Heart left ventricle (tissue), 16 donors: ENCODE data around the gene SLC4A9. TPM values are rescaled to one million over a fixed set of nuclear protein-coding genes. Genes with fewer than 3 reads are reported as not detected.

Experiments used
- ATAC-seq, 4 donors: fragments of 200-7000 bp; cut with Tn5 transposase; one replicate each; pipeline ENCODE4 v1.9.1; 2020 to 2022; ENCODE audit warnings: moderate library complexity in 4 of 4, mild to moderate bottlenecking in 3 of 4, moderate number of reproducible peaks in 1 of 4
- DNase-seq, 5 donors: peaks; one replicate each; pipeline ENCODE4 v3.0.0-alpha.2; 2020
- H3K27ac ChIP-seq, 12 donors: fragments of 200-600 bp; sonication (generic) in 4 of 12; one replicate each; pipeline versions ENCODE4 v1.5.0 to v1.8.0; 2016 to 2022; ENCODE audit warnings: mild to moderate bottlenecking in 2 of 12
- H3K27me3 ChIP-seq, 9 donors: fragments of 200-600 bp; sonication (generic) in 2 of 9; one replicate each; pipeline versions ENCODE4 v1.5.1 to v1.8.0; 2016 to 2022; ENCODE audit warnings: mild to moderate bottlenecking in 3 of 9
- H3K36me3 ChIP-seq, 9 donors: fragments of 200-600 bp; sonication (generic) in 2 of 9; one replicate each; pipeline versions ENCODE4 v1.5.0 to v1.8.0; 2018 to 2022; ENCODE audit warnings: mild to moderate bottlenecking in 2 of 9
- H3K4me1 ChIP-seq, 12 donors: fragments of 200-600 bp; sonication (generic) in 4 of 12; one replicate each; pipeline versions ENCODE4 v1.5.0 to v1.8.0; 2016 to 2022; ENCODE audit warnings: mild to moderate bottlenecking in 3 of 12
- H3K4me3 ChIP-seq, 12 donors: fragments of 200-600 bp; sonication (generic) in 4 of 12; one replicate each; pipeline versions ENCODE4 v1.5.0 to v1.8.0; 2017 to 2022; ENCODE audit warnings: mild to moderate bottlenecking in 9 of 12, moderate library complexity in 4 of 12
- H3K9me3 ChIP-seq, 12 donors: fragments of 200-600 bp; sonication (generic) in 4 of 12; one replicate each; pipeline versions ENCODE4 v1.5.0 to v1.8.0; 2016 to 2022; ENCODE audit warnings: mild to moderate bottlenecking in 1 of 12
- CTCF ChIP-seq, 12 donors: fragments of 200-600 bp; sonication (generic) in 4 of 12; IDR thresholded peaks; one replicate each; pipeline versions ENCODE4 v1.5.0 to v1.8.0; 2018 to 2022; ENCODE audit warnings: antibody characterized with exemption in 12 of 12, mild to moderate bottlenecking in 5 of 12
- POLR2A ChIP-seq, 2 donors: fragments of 450-650 bp; IDR thresholded peaks; one replicate each; pipeline ENCODE4 v1.6.1; 2017; ENCODE audit warnings: antibody characterized with exemption in 2 of 2, mild to moderate bottlenecking in 2 of 2, moderate library complexity in 2 of 2
- WGBS, 4 donors: extraction: QIAGEN DNeasy Blood & Tissue Kit in 2 of 4; methylation state at CpG; one replicate each; pipeline versions ENCODE4 v1.1.5 to v1.1.7; 2013 to 2018; 5-methylcytosine and 5-hydroxymethylcytosine counted together
- intact Hi-C, 10 donors: fragments of 100-400 bp; cut with DNase I; formaldehyde crosslinking; loops; one replicate each; pipeline versions ENCODE4 v1.11.1 to v1.14.2; 2022
- polyA plus RNA-seq, 2 donors: library from polyadenylated mRNA; stranded (reverse); fragments of 200-250 nt; gene quantifications; one replicate each; pipeline ENCODE4 v1.2.3, GENCODE V29; 2013
- total RNA-seq, 9 donors: library from RNA; depleted of rRNA in 2 of 9; stranded (reverse); fragments of >200 nt in 2 of 9; fragmentation: NEBNext Ultra II Directional in 3 of 9; extraction: Animal tissue kit (Norgen Biotek cat#: 25700) in 3 of 9; gene quantifications; one replicate each; pipeline versions ENCODE4 v1.1.0 to v1.2.4, GENCODE V29; 2016 to 2023
- donor health status: ischemic (EF 13 %, LVEDD 7.1; RV severe dilation, severe dysfunction).
- donor health status: healthy with polysubstance abuse.
- donor health status: DM: no; HTN: yes; CAD: no.
- donor health status: DM: no; HTN: no; CAD: no.
- donor health status: ischemic (EF 25% LVEDD 6.9; RV normal size, moderate dysfunction).
- donor health status: ischemic (EF 25% LVEDD 5.7; RV mildly dilated, moderate dysfunction).
- donor health status: healthy.
- donor health status: DM: yes; HTN: yes; CAD: no.
- donor health status: ischemic (EF 35%, LVEDD 5.7; RV mildly dilated, moderate dysfunction).
- donor health status: nonischemic (EF 11% LVEDD 7.7; RV severe dilation, severe dysfunction).
- donor health status: DM: yes; HTN: yes; CAD: no.
- donor health status: PGD.
- donor health status: ischemic (EF 29% LVEDD 5.4; RV normal size, mild dysfunction).
- donor health status: nonischemic (EF 23%, LVEDD 6.1; RV moderate dilation, normal function).

Gene SLC4A9
- total and polyA plus RNA-seq, 11 donors = 0.08 to 0.20 (median 0.12) TPM; not detected in 6

DNA sequence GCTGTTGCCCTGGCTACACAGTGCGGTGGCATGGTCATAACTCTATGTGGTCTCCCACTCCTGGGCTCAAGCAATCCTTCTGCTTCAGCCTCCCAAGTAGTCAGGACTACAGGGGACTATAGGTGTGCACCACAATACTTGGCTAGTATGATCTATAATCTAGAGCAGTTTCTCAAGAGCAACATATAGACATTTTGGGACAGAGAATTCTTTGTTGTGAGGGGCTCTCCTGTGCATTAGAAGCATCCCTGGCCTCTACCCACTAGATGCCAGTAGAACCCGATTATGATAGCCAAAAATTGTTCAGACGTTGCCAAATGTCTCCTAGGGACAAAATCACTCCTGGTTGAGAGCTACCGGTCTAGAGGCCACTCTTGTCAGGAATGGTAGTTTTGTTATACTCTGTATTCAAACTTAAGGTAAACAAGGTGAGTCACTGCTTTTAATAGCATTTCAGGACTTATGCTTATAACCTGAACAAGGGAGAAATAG, 48.8 kb downstream of the SLC4A9 start:
- Histone ChIP-seq H3K4me3 (no peak overlapping the region), H3K27me3 (no peaks in the 10 kb centered on the region), H3K9me3 (no peaks in the 10 kb centered on the region), H3K4me1 (peaks cover 5 to 62% (median 32%) of the 10 kb centered on the region in 12 donors), H3K27ac (no peak overlapping the region), H3K36me3 (peaks cover 0 to 19% (median 0%) of the 10 kb centered on the region in 9 donors)
- WGBS, 4 donors = 35 to 46% (median 42%) methylated on average over 3 to 4 of the region's 4 CpGs
- DNase-seq (no peak), ATAC-seq (peak in 3 of 4 donors; percentile 49 to 62 (median 55))
- intact Hi-C loops = loop anchor here in 4 of 10 donors (10.0 kb wide), 3 partner anchors 226 to 256 kb away; partner anchors contain the start of genes WDR55 (in 2 of the 4), CD14 (in 1 of the 4), IK (in 1 of the 4) and NDUFA2 (in 1 of the 4)
- TF ChIP-seq POLR2A (IDR thresholded peaks at IDR 0.05) (no peak), CTCF (IDR thresholded peaks at IDR 0.05) (peak in 1 of 12 donors; percentile 9)

- WGBS, 4 donors = 49 to 63% (median 61%) methylated on average over 1 of the region's 1 CpG
- Histone ChIP-seq H3K27me3 (no peaks in the 10 kb centered on the region), H3K9me3 (no peaks in the 10 kb centered on the region), H3K4me3 (no peak overlapping the region), H3K27ac (no peak overlapping the region), H3K36me3 (peaks cover 0 to 17% (median 0%) of the 10 kb centered on the region in 9 donors), H3K4me1 (peaks cover 0 to 45% (median 15%) of the 10 kb centered on the region in 12 donors)
- TF ChIP-seq CTCF (IDR thresholded peaks at IDR 0.05) (no peak), POLR2A (IDR thresholded peaks at IDR 0.05) (no peak)
- no peak for DNase-seq
- intact Hi-C loops = no loop called here
- ATAC-seq = no peak
Measured at GRCh38 chr5:140413230-140413629, 53.2 kb downstream of the SLC4A9 start.

- DNase-seq (no peak), ATAC-seq (no peak)
- Histone ChIP-seq H3K9me3 (no peaks in the 10 kb centered on the region), H3K36me3 (peaks cover 0 to 12% (median 0%) of the 10 kb centered on the region in 9 donors), H3K27ac (no peak overlapping the region), H3K4me3 (no peak overlapping the region), H3K27me3 (no peaks in the 10 kb centered on the region), H3K4me1 (peaks cover 0 to 31% (median 9%) of the 10 kb centered on the region in 12 donors)
- intact Hi-C loops = no loop called here
- WGBS, 4 donors = 92 to 100% (median 95%) methylated on average over 2 of the region's 2 CpGs
- TF ChIP-seq CTCF (IDR thresholded peaks at IDR 0.05) (no peak), POLR2A (IDR thresholded peaks at IDR 0.05) (no peak)
Measured at GRCh38 chr5:140417235-140417634, 57.2 kb downstream of the SLC4A9 start.

DNA sequence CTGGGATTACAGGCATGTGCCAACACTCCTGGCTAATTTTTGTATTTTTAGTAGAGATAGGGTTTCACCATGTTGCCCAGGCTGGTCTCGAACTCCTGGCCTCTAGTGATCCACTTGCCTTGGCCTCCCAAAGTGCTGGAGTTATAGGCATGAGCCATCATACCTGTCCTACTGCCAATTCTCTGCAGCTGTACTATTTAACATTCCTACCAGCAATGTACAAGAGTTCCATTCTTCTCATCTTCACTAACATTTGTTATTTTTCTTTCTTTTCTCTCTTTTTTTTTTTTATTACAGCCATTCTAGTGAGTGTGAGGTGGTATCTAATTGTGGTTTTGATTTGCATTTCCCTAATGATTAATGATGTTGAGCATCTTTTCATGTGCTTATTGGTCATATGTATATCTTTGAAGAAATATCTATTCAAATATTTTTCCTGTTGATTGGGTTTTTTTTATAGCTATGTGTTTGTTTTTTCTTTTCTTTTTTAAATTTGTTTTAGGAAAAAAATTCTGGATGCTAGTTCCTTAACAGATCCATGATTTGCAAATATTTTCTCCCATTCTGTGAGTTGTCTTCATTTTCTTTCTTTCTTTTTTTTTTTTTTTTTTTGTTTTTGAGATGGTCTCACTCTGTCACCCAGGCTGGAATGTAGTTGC, 59.0 kb downstream of the SLC4A9 start:
- ATAC-seq = no peak
- no peak overlapping the region for H3K4me3 ChIP-seq
- peaks cover 0 to 32% (median 14%) of the 10 kb centered on the region in 12 donors for H3K4me1 ChIP-seq
- no peak for TF ChIP-seq CTCF (IDR thresholded peaks at IDR 0.05)
- TF ChIP-seq POLR2A (IDR thresholded peaks at IDR 0.05) = no peak
- no peak overlapping the region for H3K27ac ChIP-seq
- no peak for DNase-seq
- intact Hi-C loops = no loop called here
- 88 to 100% (median 95%) methylated on average over 1 of the region's 1 CpG for WGBS, 4 donors
- no peaks in the 10 kb centered on the region for H3K9me3 ChIP-seq
- H3K27me3 ChIP-seq = no peaks in the 10 kb centered on the region
- peaks cover 0 to 12% (median 0%) of the 10 kb centered on the region in 9 donors for H3K36me3 ChIP-seq
